Panc1 (cell line): ENCODE data around the gene LDHAL6A. TPM values are rescaled to one million over a fixed set of nuclear protein-coding genes. Genes with fewer than 3 reads are reported as not detected.

Experiments used
- ATAC-seq: fragments of 200-7000 bp; cut with Tn5 transposase; 2 replicates; pipeline ENCODE4 v1.9.1; 2020; ENCODE audit warnings: mild to moderate bottlenecking, moderate library complexity
- BruUV-seq: library from RNA; stranded (reverse); fragments of 400-500 nt; replicated peaks from 2 replicates; lab custom pipeline; 2021; lab: Mats Ljungman, UMichigan
- CTCF ChIA-PET: fragments of 300-600 bp; sonication (Branson Sonifier 250); formaldehyde crosslinking; loops from one replicate; lab custom pipeline; 2022; ENCODE audit warnings: antibody characterized with exemption; lab: Charles Lee
- POLR2A ChIA-PET: fragments of 300-600 bp; sonication (Branson Sonifier 250); formaldehyde crosslinking; loops from one replicate; lab custom pipeline; 2022; ENCODE audit warnings: antibody characterized with exemption; lab: Charles Lee
- DNase-seq: peaks from one replicate; pipeline ENCODE4 v3.0.0-alpha.2; 2010; ENCODE audit warnings: low read depth, low spot score
- H3K27ac ChIP-seq: 2 replicates; pipeline ENCODE4 v1.5.1; 2011; ENCODE audit warnings: mild to moderate bottlenecking, low read length, inconsistent platforms
- H3K27me3 ChIP-seq: fragments of 200-500 bp; sonication (Bioruptor generic); 2 replicates; pipeline ENCODE4 v1.6.0; 2014; ENCODE audit warnings: low read length, inconsistent platforms; ENCODE audit not compliant: control insufficient read depth, insufficient read depth
- H3K36me3 ChIP-seq: fragments of 200-500 bp; sonication (Bioruptor generic); 2 replicates; pipeline ENCODE4 v1.5.1; 2014; ENCODE audit warnings: inconsistent platforms, mild to moderate bottlenecking, low read length, moderate library complexity; ENCODE audit not compliant: control insufficient read depth, insufficient read depth
- H3K4me1 ChIP-seq: 2 replicates; pipeline ENCODE4 v1.5.1; 2011; ENCODE audit warnings: inconsistent platforms, mild to moderate bottlenecking, low read length, moderate library complexity; ENCODE audit not compliant: control insufficient read depth, insufficient read depth
- H3K4me3 ChIP-seq, 2 experiments: 2 replicates each; pipeline ENCODE4 v1.5.1; 2011 to 2012; ENCODE audit warnings: low read depth in 2 of 2, low read length in 2 of 2, mild to moderate bottlenecking in 2 of 2, inconsistent platforms in 1 of 2, moderate library complexity in 1 of 2
- H3K9me3 ChIP-seq: fragments of 200-500 bp; sonication (Bioruptor generic); 2 replicates; pipeline ENCODE4 v1.5.1; 2014; ENCODE audit warnings: low read depth, mild to moderate bottlenecking, inconsistent platforms, low read length, moderate library complexity; ENCODE audit not compliant: control insufficient read depth, insufficient read depth
- POLR2AphosphoS5 ChIP-seq: IDR thresholded peaks from 2 replicates; pipeline ENCODE4 v1.6.1; 2012; ENCODE audit warnings: mild to moderate bottlenecking, low read depth, low read length, moderate library complexity
- SIN3A ChIP-seq: IDR thresholded peaks from 2 replicates; pipeline ENCODE4 v1.6.1; 2012; ENCODE audit warnings: low read depth, mild to moderate bottlenecking, low read length, moderate library complexity, borderline replicate concordance; ENCODE audit not compliant: insufficient read depth
- TCF7L2 ChIP-seq: IDR thresholded peaks from 2 replicates; pipeline ENCODE4 v1.6.1; 2011; ENCODE audit warnings: mild to moderate bottlenecking, low read depth, low read length, inconsistent platforms
- in situ Hi-C: cut with HindIII; loops from 2 replicates; pipeline ENCODE4 v1.10.0; 2016; ENCODE audit warnings: low sequenced_read_pairs, low pct_unique_long_range_greater_than_20kb
- intact Hi-C: fragments of 100-400 bp; cut with micrococcal nuclease; formaldehyde crosslinking; loops from one replicate; pipeline ENCODE4 v1.10.0; 2022; ENCODE audit not compliant: unreplicated experiment
- total RNA-seq: library from RNA; stranded (reverse); gene quantifications from one replicate; pipeline ENCODE4 v1.2.1, GENCODE V29; 2021; ENCODE audit not compliant: unreplicated experiment
- TF ChIP-seq, protein P1 (sequence below): fragments of 450-650 bp; IDR thresholded peaks from 2 replicates; pipeline ENCODE4 v1.5.1; 2017; ENCODE audit warnings: mild to moderate bottlenecking
- TF ChIP-seq, protein P2 (sequence below), 2 experiments: IDR thresholded peaks; 2 replicates each; pipeline ENCODE4 v1.6.1; 2011 to 2012; ENCODE audit warnings: low read depth in 2 of 2, control low read depth in 1 of 2, low read length in 1 of 2, mild to moderate bottlenecking in 1 of 2, moderate library complexity in 1 of 2; ENCODE audit not compliant: insufficient read depth in 1 of 2

The LDHAL6A gene
- total RNA-seq, 1 experiment from 2014 or later = not detected

DNA sequence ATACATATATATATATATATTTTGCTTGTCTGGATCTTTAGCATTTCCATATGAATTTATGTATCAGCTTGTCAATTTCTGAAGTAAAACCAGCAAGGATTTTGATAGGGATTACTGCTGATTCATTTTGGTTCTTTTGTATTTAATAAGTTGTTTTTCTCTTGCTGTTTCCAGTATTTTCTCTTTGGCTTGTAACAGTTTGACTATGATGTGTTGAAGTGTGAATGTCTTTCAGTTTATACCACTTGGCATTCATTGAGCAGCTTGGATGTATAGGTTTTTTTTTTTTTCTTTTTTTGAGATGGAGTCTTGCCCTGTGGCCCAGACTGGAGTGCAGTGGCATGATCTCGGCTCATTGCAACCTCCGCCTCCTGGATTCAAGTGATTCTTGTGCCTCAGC lies 12.4 kb downstream of the LDHAL6A start:
- Histone ChIP-seq H3K36me3 (no peaks in the 10 kb centered on the region), H3K27ac (no peak overlapping the region), H3K27me3 (no peaks in the 10 kb centered on the region), H3K4me1 (no peaks in the 10 kb centered on the region), H3K4me3 (no peak overlapping the region), H3K9me3 (no peaks in the 10 kb centered on the region)
- DNase-seq = no peak
- ChIA-PET CTCF (interaction anchor here (0.6 kb wide), 1 partner anchor 10 kb away, joined by 3 read pairs; no protein-coding TSS in a partner anchor), POLR2A (no interaction called here)
- BruUV-seq = no TSS peak
- TF ChIP-seq TCF7L2 = no peak
- TF ChIP-seq, protein P1, sequence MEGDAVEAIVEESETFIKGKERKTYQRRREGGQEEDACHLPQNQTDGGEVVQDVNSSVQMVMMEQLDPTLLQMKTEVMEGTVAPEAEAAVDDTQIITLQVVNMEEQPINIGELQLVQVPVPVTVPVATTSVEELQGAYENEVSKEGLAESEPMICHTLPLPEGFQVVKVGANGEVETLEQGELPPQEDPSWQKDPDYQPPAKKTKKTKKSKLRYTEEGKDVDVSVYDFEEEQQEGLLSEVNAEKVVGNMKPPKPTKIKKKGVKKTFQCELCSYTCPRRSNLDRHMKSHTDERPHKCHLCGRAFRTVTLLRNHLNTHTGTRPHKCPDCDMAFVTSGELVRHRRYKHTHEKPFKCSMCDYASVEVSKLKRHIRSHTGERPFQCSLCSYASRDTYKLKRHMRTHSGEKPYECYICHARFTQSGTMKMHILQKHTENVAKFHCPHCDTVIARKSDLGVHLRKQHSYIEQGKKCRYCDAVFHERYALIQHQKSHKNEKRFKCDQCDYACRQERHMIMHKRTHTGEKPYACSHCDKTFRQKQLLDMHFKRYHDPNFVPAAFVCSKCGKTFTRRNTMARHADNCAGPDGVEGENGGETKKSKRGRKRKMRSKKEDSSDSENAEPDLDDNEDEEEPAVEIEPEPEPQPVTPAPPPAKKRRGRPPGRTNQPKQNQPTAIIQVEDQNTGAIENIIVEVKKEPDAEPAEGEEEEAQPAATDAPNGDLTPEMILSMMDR = no peak
- TF ChIP-seq POLR2AphosphoS5 = no peak
- TF ChIP-seq SIN3A = no peak
- TF ChIP-seq, protein P2, sequence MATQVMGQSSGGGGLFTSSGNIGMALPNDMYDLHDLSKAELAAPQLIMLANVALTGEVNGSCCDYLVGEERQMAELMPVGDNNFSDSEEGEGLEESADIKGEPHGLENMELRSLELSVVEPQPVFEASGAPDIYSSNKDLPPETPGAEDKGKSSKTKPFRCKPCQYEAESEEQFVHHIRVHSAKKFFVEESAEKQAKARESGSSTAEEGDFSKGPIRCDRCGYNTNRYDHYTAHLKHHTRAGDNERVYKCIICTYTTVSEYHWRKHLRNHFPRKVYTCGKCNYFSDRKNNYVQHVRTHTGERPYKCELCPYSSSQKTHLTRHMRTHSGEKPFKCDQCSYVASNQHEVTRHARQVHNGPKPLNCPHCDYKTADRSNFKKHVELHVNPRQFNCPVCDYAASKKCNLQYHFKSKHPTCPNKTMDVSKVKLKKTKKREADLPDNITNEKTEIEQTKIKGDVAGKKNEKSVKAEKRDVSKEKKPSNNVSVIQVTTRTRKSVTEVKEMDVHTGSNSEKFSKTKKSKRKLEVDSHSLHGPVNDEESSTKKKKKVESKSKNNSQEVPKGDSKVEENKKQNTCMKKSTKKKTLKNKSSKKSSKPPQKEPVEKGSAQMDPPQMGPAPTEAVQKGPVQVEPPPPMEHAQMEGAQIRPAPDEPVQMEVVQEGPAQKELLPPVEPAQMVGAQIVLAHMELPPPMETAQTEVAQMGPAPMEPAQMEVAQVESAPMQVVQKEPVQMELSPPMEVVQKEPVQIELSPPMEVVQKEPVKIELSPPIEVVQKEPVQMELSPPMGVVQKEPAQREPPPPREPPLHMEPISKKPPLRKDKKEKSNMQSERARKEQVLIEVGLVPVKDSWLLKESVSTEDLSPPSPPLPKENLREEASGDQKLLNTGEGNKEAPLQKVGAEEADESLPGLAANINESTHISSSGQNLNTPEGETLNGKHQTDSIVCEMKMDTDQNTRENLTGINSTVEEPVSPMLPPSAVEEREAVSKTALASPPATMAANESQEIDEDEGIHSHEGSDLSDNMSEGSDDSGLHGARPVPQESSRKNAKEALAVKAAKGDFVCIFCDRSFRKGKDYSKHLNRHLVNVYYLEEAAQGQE (IDR thresholded peaks at IDR 0.05; ENCODE audit: insufficient read depth in 1 of 2, low read depth in 2 of 2, low read length in 1 of 2) = no peak
- intact Hi-C loops = no loop called here
- ATAC-seq = no peak
- in situ Hi-C loops = no loop called here

DNA sequence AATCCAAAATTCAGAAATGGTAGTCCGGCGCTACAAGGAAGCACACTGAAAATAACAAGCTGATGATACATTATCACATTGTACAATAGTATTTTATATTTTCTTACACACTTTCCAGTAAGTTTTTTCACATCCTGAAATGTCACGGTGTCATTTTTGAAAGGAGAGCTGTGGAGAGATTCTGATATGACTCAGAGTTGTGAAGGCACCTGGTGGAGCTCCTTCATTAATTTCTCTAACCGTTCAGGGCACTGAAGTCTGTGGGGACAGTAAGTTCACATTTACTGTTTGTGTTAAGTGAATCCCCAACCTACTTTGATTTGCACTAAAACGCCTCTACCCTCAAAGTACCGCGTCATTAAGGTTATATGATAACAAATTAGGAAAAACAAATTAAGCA lies 13.3 kb downstream of the LDHAL6A start:
- no peaks in the 10 kb centered on the region for H3K36me3 ChIP-seq
- DNase-seq (no peak), ATAC-seq (no peak)
- no peak overlapping the region for H3K4me3 ChIP-seq
- H3K9me3 ChIP-seq = no peaks in the 10 kb centered on the region
- intact Hi-C loops (no loop called here), in situ Hi-C loops (no loop called here)
- H3K4me1 ChIP-seq = no peaks in the 10 kb centered on the region
- TF ChIP-seq TCF7L2 (no peak), SIN3A (no peak), POLR2AphosphoS5 (no peak)
- H3K27ac ChIP-seq = no peak overlapping the region
- H3K27me3 ChIP-seq = no peaks in the 10 kb centered on the region
- CTCF ChIA-PET = no interaction called here
- POLR2A ChIA-PET = no interaction called here
- no TSS peak for BruUV-seq

DNA sequence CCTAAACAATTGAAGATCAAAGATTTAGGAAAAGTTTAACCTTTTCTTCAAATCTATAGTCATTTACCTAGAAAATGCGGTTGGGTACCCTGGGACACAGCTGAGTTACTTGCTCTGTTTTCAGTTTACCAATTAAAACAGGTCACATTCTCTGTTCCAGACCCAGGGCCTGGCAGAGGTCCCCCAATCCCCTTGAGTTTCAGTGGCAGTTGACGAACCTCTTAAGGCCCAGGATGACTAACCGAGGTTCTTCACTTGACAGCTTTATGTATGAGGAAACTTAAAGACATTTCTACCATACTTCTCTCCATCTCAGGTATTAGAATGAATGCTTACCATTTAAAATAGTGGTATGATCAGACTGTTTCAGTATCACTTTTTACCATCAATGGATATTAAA lies 16.3 kb downstream of the LDHAL6A start:
- no TSS peak for BruUV-seq
- CTCF ChIA-PET = no interaction called here
- no peak for ATAC-seq
- no peak overlapping the region for H3K27ac ChIP-seq
- H3K27me3 ChIP-seq = no peaks in the 10 kb centered on the region
- H3K36me3 ChIP-seq = no peaks in the 10 kb centered on the region
- TF ChIP-seq SIN3A (no peak), TCF7L2 (no peak), POLR2AphosphoS5 (no peak)
- TF ChIP-seq, protein P1 = no peak
- TF ChIP-seq, protein P2 (IDR thresholded peaks at IDR 0.05; ENCODE audit: insufficient read depth in 1 of 2, low read depth in 2 of 2, low read length in 1 of 2) = no peak
- POLR2A ChIA-PET = no interaction called here
- no peaks in the 10 kb centered on the region for H3K4me1 ChIP-seq
- in situ Hi-C loops = no loop called here
- no peak for DNase-seq
- no peak overlapping the region for H3K4me3 ChIP-seq
- intact Hi-C loops = no loop called here
- H3K9me3 ChIP-seq = no peaks in the 10 kb centered on the region
